GM19395 (cell line): Measurements from ENCODE around the gene MORC2.

Experiments
- ATAC-seq: cut with Tn5 transposase; IDR thresholded peaks from one replicate; pipeline ENCODE4 v1.9.1; 2021; ENCODE audit warnings: mild to moderate bottlenecking, moderate library complexity; ENCODE audit not compliant: unreplicated experiment

Gene MORC2

DNA sequence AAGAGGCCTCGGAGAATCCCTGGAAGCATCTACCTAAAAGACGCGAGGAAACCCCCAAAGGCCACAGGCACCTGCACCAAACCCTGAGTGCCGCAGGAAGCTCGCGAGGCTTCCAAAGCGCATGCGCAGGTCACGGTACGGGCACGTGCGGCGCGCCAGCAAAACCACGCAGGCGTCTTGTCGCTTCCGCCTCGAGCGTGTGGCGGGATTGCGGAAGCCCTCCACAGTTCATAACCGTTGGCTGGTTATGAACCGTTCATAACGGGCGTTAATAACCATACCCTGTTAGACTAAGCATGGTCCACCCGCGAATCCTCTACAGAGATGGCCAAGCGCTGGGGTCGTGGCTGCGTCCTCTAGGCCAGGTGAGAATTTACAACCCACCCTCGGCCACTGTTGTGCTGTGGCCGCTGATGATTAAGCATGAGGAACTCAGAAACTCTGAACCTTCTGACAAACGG lies 46.4 kb downstream of the MORC2 start:
- no peak for ATAC-seq

DNA sequence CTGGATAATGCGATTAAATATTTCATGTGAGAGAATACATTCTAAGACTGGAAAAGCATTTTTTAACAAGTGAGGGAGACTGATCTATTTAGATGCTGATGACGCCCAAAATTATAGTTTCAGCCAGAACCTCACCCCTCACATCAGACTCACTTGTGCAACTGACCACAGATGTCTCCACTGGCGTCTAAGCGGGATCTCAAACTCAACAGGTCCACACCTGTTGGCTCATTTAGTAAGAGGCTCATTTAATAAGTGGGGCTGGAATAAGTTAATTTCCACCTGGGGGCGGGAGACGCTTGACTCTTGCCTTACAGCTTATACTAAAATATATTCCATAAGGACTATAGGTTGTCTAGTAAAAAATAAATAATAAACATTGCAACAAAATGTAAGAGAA lies 47.5 kb downstream of the MORC2 start:
- ATAC-seq: no peak

DNA sequence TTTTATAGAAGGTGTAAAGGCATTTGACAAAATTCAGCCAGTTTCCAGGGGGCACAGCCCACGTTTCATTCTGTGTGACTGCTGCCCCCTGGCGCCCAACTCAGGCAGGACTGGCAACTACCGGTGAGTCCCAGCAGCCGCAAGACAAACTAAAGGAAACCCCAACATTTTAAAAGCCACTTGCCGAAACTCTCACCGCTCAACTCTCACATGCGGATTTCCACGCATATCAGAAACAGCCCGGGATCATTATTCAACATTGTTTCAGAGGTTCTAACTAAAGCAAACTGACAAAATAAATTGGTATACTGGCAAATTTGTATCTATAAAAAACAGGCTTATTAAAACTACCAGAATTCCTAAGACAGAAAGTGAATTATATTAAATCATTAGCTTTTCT lies 48.2 kb downstream of the MORC2 start:
- no peak for ATAC-seq

DNA sequence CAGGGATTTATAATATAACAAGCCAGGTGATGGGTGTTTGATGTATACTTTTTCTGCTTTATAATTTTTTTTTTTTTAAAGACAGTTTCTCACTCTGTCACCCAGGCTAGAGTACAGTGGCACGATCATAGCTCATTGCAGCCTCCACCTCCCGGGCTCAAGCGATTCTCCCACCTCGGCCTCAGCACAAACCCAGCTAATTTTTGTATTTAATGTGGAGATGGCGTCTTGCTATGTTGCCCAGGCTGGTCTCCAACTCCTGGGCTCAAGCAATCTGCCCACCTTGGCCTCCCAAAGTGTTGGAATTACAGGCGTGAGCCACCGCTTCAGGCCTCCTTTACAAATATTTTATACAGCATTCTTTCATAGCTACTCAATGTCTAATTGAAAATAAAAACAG lies 48.6 kb downstream of the MORC2 start:
- no peak for ATAC-seq

DNA sequence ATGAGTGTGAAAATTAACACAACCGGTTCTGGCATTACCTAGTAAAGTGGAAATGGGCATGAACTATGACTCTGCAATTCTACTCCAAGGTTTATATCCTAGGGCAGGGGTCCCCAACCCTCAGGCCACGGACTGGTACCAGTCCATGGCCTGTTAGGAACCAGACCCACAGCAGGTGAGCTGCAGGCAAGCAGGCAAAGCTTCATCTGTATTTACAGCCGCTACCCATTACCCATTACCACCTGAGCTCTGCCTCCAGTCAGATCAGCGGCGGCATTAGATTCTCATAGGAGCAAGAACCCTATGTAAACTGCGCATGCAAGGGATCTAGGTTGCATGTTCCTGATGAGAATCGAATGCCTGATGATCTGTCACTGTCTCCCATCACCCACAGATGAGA lies 49.8 kb downstream of the MORC2 start:
- ATAC-seq: no peak

DNA sequence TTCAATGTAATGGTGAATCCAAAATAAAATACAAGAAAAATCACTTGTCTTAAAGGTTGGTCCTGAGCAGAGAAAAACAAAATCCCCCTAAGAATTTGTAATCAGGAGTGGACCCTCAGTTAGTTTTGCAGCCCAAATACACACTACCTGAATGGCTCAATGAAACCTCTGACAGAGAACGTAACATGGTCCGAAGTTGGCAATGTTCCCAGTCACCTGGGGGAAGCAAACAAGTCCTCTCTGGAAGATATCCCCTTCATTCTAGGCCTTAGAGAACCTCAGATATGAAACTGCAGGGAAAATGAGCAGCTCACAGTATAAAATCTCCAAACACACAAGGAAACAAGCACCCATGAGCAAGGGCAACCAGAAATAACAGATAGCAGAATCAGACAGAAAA lies 58.2 kb downstream of the MORC2 start:
- no peak for ATAC-seq

DNA sequence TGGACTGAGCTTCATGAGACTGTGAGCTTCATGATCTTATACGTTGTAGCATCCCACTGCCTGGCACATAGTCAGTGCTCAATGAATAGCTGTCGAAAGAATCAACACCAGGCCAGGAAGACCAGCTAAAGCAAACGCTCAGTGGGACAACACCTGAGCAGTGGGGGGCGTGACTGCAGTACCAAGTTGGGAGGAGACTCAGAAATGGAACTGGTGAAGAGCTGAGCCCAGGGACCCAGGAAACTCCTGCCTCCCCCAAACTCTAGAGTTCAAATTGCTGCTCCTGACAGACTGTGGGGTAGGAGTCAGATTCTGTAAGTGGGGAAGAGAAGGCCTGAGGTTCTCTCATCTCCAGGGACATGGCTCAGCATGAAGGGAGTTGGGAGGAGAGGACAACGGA lies 59.3 kb downstream of the MORC2 start:
- ATAC-seq: no peak

DNA sequence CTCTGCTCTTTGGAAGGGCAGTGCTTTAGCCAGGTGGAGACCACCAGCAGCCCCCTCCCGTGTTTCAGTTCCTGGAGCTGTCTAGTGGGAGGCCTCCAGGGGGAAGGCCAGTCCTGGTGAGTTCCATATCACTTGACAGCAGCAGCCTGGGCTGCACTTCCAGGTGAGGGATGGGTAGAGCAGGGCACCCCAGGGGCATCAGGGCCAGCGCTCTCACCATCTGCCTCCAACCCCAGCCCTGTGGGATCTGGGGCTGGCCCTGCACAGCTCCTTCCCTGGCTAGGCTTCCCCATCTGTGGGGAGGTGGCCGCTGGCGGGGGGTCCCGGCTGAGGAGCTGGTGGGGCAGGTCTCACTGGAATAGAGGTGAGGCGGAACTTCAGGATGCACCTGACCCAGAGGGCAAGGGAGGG lies 60.5 kb downstream of the MORC2 start:
- no peak for ATAC-seq

DNA sequence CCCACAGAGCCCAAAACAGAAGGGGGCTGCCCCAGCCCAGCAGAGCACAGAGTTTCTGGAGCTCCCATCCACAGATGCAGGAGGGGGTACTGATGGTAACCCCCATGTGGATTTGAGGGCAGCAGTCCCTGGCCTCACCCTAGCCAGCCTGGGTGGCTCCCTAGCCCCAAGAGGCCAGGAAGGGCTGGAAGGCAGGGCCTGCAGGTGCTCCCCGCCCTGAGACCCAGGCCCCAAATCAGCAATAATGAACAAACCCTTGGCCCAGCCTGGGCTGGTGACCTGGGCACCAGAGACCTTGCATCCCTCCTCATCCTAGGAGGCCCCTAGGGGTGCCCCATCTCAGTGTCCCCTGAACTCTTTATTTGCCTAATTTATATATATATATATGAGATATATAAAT lies 61.6 kb downstream of the MORC2 start:
- no peak for ATAC-seq

DNA sequence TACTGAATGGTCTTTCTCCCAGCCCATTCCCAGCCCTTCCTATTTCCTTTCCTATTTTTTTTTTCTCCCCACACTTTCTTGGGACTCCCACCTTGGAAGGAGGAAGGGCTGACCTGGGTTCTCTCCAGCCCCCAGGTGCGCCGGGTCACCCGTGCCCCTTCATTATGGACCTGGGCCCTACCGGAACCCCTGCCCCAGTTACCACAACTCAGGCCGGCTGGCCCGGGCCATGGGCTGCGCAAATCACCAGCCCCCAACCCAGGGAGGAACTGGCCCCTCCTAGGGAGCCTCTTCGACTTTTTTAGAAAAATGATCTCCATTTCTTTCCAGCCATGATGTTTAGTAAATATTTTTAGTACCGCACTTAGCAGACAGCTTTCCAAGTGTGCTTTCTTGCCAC lies 62.2 kb downstream of the MORC2 start:
- ATAC-seq: no peak

DNA sequence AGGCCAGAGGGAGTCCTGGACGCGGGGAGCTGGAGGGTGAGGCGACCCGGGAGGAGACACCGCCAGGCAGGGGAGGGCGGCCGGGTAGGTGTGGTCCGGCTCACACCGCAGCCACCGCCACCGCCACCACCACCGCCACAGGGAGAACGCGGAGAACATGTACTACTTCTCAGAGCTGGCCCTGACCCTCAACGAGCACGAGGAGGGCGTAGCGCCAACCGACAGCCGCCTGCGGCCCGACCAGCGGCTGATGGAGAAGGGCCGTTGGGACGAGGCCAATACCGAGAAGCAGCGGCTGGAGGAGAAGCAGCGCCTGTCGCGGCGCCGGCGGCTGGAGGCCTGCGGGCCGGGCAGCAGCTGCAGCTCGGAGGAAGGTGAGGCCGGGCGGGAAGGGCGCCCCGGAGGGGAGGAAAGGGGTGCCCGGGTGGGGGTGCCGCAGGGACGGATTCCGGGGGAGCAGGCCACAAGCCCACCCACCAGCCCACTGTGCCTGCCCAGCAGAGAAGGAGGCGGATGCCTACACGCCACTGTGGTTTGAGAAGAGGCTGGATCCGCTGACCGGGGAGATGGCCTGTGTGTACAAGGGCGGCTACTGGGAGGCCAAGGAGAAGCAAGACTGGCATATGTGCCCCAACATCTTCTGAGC lies 62.8 kb downstream of the MORC2 start:
- no peak for ATAC-seq

DNA sequence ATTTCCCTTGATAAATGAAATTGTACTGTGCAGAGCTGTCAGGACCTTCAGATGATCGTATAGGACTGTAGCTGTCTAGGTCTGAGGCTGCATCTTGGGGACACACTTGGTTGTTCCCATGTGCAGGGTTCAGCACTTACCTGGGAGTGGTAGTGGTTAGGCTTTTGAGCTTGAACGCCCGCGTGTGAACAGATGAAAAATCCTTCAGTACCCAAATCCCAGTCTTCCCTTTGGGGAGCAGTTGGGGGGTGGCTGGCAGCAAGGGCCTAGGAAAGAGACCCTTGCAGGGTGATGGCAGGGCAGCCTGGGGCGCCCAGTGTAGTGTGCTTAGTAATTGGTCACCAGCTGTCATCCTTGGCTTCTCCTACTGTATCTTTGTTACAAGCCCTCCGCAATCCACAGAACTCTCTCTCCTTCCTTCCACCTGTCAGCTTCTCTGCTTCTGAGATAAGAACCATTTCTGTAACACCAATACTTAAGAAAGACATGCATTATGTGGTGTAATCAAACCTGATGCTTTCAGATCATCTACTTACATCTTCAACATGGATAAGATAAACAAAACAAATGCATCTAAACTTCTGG lies 64.6 kb downstream of the MORC2 start:
- no peak for ATAC-seq

DNA sequence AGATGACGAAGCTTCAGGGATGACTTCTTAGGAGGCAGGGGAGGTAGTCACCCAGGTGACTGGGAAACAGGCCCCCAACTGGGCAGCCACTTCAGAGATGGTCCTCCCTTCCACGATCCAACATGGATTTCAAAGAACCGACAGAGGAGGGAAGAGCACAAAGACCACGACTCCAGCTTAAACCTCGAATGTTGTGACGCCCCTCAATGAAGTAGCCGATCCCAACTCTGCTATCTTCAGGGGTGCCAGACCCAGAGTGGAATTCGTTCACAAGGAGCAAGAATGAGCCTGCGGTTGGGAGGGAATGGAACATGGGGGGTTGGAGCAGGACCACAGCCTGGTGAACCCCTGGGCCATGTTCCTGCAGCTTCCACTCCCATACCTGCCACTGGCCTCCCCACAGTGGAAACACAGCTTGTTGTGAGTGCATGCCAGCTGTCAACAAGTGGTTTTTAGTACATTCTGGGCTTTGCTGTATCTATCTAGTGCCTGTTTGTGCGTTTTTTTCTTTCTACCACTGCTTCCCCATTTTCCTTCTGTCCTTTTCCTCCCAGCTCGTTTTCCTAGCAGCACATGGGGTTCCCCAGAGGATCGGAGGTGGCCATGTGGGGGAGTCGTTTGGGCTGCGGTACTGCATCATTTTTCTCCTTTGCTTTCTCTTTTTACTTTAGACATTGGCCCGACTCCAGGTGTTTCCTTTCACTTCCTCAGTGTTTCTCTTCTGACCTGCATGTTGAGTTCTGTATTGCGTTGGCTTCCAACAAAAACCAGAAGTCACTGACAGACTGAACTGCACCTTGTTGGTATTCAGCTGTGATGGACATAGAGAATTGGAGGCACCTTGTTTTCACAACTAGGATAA lies 65.8 kb downstream of the MORC2 start:
- ATAC-seq: no peak

DNA sequence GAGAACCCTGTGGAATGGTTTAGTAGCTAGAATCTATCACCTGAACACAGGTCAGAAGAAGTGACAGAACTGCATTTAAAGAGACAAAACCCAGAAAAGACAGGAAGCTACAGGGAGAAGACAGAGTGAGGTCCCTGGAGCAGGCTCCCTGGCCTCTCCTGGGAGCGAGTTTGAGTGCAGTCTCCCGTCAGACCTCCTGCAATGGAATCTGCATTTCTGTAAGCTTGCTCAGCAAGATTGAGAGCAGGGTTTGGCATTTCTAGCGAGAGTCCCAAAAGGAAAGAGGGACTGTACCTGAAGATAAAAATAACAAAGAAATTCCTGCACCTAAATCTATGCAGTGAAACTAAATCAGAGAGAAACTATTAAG lies 74.2 kb downstream of the MORC2 start:
- ATAC-seq: no peak

DNA sequence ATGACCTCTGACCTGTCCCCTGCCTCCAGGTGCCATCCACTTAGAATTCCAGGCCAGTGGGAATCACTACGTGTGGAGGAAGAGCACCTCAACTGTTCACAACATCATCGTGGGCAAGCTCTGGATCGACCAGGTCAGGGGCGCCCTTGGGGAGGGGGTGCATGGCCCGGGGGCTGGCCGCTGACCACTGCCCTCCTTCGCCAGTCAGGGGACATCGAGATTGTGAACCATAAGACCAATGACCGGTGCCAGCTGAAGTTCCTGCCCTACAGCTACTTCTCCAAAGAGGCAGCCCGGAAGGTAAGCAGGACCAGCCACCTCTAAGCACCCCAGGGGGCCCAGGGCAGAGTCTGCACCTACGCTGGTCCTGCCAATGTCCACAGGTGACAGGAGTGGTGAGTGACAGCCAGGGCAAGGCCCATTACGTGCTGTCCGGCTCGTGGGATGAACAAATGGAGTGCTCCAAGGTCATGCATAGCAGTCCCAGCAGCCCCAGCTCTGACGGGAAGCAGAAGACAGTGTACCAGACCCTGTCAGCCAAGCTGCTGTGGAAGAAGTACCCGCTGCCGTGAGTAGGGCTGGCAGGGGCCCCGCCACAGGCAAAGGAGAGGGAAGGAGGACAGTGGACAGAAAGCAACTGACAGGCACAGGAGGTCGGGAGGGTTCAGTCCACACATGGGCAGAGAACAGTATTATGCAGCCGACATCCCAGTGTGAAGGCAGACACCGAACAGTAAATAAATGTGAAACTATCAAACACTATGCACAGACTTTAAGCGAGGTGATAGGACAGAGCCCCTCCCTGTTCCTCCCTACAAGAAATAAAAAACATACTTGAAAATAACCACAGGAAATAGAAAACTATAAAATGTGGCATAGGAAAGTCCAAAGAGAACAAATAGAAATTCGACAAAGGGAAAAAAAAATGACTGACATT lies 74.9 kb downstream of the MORC2 start:
- ATAC-seq: no peak

DNA sequence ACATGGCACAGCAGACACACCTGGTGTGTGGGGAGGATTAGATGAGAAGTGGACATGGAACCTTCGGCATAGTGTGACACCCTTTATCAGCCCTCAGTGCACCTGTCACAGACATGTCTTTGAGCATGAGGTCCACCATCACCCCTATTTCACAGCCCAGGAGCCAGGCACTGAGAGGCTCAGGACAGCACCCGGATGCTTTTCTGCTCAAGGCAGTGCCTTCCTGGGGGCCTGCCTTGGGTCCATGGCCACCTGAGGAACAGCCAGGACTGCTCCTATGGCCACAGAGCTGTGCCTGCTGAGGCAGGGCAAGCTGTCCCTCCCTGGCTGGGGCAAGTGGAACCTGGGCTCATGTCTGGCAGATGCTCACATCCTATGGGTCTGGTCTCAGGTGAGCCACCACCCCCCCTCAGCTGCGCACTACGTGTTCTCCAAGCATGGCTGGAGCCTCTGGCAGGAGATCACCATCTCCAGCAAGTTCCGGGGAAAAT lies 75.8 kb downstream of the MORC2 start:
- ATAC-seq: no peak

DNA sequence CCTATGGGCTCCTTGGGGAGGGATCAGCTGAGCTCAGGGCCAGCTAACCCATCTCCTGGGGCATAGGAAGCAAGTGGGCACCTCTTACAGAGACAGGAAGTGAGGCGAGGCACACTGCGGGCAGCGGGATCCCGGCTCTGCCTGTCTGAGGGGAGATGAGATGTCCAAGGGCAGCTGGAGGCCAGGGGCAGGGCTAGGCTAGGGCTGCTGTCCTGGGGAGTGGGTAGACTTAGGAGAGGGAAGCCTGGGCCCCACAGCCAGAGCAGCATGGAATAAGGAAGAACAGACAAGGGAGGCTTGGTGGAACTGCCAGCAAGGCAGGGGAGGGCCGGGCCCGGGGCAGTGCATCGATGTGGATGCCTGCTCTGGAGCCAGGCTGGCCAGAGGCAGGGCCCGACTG lies 76.3 kb downstream of the MORC2 start:
- ATAC-seq: no peak

DNA sequence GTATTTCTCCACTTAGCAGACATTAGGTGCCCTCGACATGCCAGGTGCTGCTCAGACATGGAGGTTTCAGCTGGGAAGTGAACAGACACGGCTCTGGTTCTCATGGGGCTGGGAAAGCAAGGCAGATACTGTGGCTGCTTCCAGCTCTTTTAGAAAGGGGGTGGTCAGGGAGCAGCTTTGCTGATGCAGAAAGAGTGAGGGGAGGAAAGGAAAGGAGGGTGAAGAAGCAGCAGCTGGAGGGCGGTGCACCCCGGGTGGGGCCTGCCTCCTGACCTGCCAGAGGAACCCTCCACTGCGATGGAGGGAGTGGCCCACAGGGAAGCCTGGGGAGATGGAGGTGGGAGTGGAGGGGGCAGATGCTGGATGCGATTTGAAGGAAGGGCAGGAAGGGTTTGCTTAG lies 76.8 kb downstream of the MORC2 start:
- ATAC-seq: no peak

DNA sequence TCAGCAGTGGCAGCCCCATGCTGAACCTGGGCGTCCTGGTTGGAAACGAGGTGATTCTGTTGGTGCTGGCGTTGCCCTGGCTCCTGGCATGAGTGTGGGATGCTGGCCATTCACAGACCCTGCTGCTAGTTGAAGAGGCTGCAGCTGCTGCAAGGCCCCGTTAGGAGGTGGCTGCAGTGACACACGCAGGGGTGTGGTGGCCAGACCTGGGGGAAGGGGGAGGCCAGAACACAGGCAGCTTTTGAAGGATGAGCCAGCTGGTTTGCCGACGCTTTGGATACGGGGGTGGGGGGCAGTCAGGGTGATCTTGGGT lies 77.2 kb downstream of the MORC2 start:
- ATAC-seq: no peak

DNA sequence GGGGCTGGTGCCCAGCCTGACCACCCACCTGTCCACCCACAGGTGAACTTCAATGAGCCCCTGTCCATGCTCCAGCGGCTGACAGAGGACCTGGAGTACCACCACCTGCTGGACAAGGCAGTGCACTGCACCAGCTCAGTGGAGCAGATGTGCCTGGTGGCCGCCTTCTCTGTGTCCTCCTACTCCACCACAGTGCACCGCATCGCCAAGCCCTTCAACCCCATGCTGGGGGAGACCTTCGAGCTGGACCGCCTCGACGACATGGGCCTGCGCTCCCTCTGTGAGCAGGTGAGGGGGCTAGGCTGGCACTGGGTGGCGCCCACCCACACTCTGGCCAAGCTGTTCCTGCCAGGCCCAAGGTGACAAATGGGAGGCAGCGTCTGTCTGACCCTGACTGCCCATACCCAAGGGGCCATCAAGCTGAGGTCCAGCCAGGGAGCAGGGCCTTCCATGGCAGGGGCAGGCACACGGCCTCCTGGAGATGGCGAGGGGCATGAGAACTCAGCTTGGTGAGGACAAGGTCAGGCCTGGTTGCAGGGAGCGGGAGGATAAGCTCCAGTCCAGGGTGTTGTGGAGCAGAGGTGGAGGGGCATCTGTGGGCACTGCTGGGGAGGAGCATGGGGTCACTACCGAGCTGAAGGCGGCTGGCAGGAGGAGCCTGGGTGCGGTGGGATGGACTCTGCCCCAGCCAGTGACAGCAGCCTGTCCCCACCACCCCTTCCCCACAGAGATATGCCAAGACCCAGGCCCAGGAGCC lies 77.7 kb downstream of the MORC2 start:
- ATAC-seq: no peak
